Gastrocnemius medialis (tissue), 4 donors: ENCODE measurements around the gene WDFY2.

Experiments used
- POLR2A ChIP-seq, 2 donors: fragments of 450-650 bp; IDR thresholded peaks; one replicate each; pipeline ENCODE4 v1.6.1; 2017; ENCODE audit warnings: antibody characterized with exemption in 2 of 2, mild to moderate bottlenecking in 2 of 2, moderate library complexity in 2 of 2
- TF ChIP-seq, protein P1 (sequence below), 5 experiments: fragments of 450-650 bp in 3 of 5; fragments of 200-600 bp in 2 of 5; sonication (generic) in 2 of 5; IDR thresholded peaks in 4 of 5; conservative IDR thresholded peaks in 1 of 5; 1 replicate in 4 of 5; 2 replicates in 1 of 5; pipeline ENCODE4 v1.5.1; 2016 to 2019; ENCODE audit warnings: antibody characterized with exemption in 5 of 5, mild to moderate bottlenecking in 3 of 5, moderate library complexity in 3 of 5

DNA sequence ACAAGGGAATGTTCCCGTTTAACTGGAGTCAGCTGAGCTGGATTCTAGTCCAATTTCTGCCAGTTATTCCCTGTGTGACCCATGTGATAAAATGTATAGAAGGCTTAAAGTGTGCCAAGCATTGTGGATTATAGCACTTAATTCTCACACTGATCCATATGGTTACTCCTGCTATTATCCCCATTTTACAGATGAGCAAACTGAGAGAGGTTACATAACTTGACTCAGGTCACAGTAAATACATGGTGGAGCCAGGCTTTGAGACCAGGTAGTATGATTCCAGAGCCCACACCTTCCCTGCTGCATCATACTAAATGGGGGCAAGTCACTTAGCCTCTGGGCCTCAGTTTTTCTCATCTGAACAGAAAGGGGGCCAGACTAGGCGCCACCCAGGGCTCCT, 221.7 kb downstream of the WDFY2 start:
- TF ChIP-seq, protein P1, sequence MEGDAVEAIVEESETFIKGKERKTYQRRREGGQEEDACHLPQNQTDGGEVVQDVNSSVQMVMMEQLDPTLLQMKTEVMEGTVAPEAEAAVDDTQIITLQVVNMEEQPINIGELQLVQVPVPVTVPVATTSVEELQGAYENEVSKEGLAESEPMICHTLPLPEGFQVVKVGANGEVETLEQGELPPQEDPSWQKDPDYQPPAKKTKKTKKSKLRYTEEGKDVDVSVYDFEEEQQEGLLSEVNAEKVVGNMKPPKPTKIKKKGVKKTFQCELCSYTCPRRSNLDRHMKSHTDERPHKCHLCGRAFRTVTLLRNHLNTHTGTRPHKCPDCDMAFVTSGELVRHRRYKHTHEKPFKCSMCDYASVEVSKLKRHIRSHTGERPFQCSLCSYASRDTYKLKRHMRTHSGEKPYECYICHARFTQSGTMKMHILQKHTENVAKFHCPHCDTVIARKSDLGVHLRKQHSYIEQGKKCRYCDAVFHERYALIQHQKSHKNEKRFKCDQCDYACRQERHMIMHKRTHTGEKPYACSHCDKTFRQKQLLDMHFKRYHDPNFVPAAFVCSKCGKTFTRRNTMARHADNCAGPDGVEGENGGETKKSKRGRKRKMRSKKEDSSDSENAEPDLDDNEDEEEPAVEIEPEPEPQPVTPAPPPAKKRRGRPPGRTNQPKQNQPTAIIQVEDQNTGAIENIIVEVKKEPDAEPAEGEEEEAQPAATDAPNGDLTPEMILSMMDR (IDR thresholded peaks at IDR 0.05 in 4 of 5, conservative IDR thresholded peaks at IDR 0.05 in 1 of 5): no peak
- no peak for TF ChIP-seq POLR2A (IDR thresholded peaks at IDR 0.05)
